ENCODE results near the gene ANO5.
"Not testable (repeated sequence)": the region's sequence is repeated elsewhere in the genome, so short reads cannot be mapped to it uniquely, and the experiment has no call there.

ANO5 gene

DNA sequence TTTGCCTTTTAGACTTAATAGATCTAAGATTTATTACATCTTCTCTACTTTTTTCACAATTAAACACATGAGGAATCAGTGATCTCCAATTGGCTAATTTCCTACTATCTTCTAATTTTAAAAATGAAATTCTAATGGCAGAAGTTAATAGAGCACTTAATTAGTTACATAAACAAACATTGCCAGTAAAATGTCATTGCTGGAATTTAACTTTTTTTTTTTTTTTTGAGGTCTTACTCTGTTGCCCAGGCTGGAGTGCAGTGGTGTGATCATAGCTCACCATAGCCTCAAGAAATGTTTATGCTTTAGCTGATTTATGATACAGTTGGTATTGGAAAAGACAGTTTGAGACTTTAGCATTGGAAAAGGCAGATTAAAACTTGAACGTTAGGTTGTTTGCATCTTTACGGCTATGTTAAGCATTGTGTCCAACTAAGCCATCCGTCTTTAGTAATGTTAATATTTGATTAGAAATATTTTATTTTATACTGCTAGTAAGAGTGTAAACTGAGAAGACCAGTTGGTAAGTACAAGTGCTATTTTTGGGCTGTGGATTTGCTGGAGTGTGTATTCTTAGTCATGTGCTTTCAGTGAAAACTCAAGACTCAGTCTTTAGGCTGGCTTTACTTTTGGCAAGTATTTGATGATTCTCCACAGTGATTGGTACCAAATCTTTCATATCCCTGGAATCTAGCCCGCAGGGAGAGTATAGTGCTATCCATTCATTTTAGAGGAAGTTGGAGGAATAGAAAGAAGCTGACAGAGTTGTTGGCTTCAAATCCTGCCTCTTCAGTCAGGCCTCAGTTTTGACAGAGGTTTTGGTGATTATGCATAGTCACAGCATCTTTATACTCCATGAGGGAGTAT lies 4.5 kb downstream of the ANO5 start:
- no peak for DNase-seq (ENCODE audit: low read depth in 2 of 2)

DNA sequence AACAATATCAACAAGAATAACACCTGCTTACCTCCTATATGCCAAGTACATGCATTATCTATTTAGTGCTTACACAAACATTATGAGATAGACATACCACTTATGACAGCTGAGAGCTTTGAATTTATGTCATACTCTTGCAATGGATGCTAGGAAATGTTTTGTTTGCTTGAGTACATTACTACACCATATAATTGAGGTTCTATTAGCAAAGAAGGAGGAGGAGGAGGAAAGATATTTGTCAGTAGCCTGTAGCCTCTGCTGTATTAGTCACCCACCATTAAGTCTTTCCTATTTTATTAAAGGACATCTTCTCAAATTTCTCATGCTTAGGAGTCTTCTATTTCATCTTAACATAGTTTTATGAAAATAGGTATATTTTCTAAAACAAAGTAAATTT lies 6.4 kb downstream of the ANO5 start:
- DNase-seq (ENCODE audit: low read depth in 2 of 2), result no peak

DNA sequence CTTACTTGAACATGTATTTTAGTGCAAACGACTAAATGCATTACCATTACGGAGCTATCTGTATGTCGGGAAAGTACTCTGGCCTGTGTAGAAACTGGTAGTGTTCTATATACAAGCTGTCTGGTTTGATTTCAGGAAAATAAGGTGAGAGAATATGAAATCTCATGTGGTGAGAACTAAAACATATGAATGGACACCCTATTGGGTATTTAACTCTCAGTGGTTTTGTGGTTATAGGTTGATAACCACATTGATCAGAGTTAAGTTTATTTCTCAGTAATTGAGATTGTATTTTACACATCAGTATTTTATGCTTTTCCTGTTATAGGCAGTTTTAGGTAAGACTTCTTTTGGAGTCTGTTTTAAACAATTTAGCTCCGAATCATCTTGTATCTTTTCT lies 10.4 kb downstream of the ANO5 start:
- no peak for DNase-seq (ENCODE audit: low read depth in 2 of 2)

DNA sequence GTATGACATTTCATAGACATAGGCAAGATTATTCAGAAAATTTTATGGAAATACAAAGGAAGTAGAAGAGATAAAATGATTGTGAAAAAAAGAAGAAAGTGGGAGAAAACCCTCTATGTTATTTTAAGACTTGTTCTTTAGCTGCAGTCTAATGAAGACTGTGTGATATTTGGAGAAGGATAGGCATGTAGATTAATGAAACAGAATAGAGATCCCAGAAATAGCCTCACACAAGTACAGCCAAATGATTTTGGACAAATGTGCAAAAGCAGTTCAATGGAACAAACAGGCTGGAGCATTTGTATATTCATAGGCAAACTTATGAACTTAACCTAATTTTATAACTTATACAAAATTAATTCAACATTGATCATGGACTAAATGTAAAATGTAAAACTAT lies 14.3 kb downstream of the ANO5 start:
- no peak for DNase-seq (ENCODE audit: low read depth in 2 of 2)

DNA sequence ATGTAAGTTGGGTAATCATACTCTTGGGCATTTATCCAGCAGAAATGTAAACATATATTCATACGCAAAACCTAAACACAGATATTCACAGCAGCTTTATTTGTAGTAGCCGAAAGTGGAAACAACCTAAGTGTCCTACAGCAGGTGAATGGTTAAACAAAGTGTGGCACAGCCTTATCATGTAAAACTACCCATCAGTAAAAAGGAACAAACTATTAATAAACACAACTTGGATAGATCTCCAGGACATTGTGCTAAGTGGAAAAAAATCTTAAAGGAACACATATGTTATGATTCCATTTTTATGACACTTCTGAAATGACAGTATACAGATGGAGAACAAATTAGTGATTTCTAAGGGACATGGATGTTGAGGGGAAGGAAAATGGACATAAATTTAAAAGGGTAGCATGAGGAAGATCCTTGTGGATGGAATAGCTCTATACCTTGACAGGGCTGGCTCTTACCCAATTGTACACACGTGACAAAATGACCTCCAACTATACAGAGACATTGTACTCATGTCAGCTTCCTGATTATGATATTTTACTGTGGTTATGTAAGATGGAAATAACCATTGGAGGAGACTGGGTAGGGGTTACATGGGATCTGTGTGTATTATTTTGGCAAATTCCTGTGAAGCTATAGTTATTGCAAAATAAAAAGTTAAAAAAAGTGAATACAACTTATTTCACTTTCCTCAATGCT lies 15.4 kb downstream of the ANO5 start:
- no peak for DNase-seq (ENCODE audit: low read depth in 2 of 2)

DNA sequence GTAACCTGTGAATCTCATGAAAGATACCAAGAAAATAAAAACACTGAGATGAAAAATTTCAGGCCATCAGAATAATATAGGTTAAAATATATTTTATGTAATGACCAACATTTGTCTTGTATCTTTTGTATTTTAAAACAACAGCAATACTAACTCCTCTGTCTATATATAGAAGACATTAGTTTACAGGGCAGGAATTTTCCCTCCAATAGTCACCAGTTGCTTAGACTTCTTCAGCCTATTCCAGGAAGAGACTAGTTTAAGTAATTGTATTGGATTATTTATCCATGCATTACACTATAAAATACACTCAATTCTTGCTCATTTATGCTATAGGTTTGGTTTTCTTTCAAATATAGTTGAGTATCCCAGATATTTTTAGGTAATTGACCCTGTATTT lies 24.1 kb downstream of the ANO5 start:
- no peak for DNase-seq (ENCODE audit: low read depth in 2 of 2)

DNA sequence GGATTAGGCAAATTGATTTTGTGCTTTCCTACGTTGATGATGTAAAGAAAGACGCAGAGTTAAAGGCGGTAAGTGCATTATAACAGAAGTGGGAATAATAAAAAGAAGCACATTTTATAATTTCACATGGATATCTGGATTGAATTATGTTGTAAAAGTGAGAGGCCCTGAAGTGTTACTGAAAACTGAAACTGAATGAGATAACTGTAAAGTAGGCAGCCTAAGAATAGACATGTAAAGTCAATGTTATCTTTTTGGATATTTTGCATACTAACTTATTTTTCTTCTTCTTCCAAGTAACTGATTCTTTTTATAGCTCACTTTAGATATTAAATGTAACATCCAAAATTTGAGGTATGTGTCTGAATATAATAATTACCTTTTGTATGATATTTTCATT lies 28.3 kb downstream of the ANO5 start:
- no peak for DNase-seq (ENCODE audit: low read depth in 2 of 2)

DNA sequence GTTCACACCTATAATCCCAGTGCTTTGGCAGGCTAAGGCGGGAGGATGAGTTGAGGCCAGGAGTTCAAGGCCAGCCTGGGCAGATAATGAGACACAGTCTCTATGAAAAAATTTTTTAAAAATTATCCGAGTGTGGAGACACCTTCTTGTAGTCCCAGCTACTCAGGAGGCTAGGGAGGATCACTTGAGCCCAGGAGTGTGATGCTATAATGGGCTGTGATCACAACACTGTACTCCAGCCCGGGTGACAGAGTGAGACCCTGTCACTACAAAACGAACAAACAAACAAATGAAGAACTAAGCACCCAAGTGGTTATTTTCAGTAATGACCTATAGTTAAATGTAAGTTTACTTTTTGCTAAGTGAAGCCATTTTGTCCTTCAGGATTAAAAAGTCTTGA lies 32.3 kb downstream of the ANO5 start:
- DNase-seq (ENCODE audit: low read depth in 2 of 2), result no peak

DNA sequence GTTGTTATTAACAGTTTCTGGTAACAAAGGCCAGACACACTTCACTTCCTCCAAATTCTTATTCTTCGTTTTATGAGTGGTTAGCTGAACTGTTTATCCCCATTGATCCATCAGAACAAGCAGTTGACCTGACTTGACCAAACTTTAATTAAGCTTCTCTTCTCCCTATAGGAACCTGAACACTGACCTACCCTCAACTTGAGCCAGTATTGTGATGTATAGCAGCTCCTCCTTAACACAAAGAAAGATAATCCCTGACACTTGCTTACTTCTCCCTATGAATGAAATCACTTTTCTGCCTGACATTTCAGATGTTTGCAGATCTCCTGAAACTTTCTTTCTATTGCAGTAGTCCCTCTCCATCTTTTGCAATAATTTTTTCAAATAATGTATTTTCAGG lies 41.9 kb downstream of the ANO5 start:
- no peak for DNase-seq (ENCODE audit: low read depth in 2 of 2)

DNA sequence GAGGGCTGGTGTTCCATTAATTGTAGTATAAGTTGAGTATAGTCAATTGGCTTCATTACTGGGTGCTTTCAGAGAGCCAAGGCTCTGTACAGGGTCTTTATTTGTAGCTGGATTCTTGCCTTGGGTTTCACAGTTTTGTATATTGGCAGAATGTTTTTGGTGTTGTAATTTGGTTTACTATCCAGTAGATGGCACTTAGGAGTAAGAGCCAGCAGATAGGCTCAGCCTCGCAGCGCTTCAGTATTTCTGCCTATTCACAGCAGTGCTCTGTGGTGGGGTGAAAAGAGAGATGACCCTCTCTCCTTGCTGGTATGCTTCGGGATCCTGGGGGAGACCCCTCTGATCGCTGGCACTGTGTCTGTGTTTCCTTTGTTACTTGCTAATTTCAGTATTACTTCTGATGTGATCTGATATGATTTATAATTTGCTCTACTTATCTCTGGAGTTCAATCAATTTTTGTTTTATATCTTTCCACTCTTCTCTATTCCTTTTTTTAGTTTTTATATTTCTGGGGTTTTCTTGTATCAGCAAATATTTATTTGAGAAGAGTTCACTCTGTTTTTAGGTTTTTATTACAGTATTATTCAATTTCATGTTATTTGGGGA lies 52.2 kb downstream of the ANO5 start:
- no peak for DNase-seq (ENCODE audit: low read depth in 2 of 2)

DNA sequence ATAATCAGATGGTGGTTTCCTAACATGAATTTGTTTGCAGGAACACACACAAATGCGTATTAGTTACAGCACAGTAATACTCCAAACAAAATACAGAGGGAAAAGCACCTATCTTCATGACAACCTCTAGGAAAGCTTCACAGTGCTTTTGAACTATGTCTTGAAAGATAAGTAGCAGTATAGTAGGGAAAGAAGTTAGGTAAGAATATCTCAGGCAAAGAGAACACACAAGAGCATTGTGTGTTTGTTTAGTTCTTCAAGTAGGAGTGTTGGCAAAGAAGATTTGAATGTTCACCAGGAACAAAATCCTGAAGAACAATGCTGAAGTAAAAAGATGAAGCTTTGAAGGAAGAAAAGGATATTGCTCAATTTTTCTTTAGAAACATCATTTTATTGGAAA lies 54.1 kb downstream of the ANO5 start:
- no peak for DNase-seq (ENCODE audit: low read depth in 2 of 2)

DNA sequence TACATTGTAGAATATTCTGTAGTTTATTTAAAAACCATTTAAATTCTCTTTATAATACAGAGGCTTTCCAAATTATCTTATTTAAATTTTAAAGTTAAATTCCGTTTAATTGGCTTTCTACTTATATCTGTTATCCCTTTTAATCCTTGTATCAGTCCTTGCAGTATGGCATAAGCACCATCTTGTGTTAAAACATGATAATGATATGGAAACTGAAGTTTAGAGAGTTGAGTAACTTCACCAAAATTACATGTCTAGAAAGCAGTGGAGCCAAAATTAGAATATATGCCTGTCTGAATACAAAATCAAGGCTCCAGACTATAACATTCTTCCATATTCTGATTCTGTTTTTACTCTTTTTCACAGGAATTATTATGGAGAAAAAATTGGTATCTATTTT lies 57.0 kb downstream of the ANO5 start:
- DNase-seq (ENCODE audit: low read depth in 2 of 2), result no peak

DNA sequence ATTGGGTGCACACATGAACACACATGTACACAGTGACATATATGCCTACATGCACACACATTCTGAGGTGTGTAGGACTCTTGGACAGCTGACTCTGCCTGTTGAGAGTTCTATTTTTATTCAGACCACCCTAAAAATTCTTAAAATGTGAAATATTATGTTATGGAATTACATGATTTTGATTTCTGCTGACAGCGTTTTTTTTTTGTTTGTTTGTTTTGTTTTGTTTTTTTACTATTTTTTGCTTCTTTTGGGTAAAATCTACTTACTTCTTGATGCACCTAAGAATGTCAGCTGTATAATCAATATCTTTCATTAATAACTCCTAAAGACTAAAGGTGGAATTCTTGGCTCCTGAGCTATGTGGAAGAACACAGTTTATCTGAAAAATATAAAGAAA lies 64.0 kb downstream of the ANO5 start:
- no peak for DNase-seq (ENCODE audit: low read depth in 2 of 2)

DNA sequence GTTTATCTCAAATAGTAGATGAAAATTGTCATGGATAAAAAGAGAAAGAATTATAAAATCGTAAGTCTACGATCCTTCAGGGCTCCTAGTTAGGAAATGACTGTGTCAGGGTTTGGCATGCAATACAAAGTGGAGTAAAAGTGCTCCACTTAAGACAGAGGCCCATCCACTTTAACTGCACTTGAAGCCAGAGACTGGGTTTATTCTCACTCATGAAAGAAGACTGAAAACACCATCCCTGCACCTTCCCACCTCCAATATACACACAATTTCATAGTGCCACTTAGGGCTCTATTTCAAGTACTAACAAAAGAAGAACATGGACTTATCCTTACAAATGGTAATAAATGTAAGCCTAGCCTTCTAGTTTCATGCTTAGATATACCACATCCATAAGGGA lies 70.7 kb downstream of the ANO5 start:
- no peak for DNase-seq (ENCODE audit: low read depth in 2 of 2)

DNA sequence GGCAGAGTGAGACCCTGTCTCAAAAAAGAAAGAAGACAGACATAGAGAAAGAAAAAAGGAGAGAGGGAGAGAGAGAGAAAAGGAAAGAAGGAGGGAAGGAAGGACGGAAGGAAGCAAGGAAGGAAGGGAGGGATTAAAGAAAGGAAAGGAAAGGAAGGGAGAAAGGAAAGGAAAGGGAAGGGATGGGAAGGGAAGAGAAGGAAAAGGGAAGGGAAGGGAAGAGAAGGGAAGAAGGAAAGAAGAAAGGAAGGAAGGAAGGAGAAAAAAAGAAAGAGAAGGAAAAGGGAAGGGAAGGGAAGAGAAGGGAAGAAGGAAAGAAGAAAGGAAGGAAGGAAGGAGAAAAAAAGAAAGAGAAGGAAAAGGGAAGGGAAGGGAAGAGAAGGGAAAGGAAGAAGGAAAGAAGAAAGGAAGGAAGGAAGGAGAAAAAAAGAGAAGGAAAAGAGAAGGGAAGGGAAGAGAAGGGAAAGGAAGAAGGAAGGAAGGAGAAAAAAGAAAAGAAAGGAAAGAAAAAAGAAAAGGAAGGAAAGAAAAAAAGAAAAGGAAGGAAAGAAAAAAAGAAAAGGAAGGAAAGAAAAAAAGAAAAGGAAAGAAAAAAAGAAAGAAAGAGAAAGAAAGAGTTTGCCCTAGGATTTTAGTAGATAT lies 76.2 kb downstream of the ANO5 start:
- not testable (repeated sequence) for DNase-seq (ENCODE audit: low read depth in 2 of 2)

DNA sequence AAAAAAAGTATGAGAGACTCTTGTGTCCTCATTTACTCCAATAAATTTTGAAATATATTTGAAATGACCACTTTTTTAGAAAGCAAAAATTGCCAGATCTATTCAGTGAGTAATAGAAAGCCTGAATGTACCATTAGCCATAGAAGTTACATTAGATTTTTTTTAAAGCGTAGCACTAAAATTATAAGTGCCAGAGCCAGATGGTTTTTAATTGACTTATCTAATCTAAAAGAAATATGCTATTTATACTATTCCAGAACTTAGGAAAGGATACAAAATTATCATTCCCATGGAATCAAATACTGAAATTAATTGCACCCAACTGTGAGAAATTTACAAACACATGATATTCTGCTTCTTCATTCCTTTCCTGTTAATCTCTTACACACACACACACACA lies 80.9 kb downstream of the ANO5 start:
- no peak for DNase-seq (ENCODE audit: low read depth in 2 of 2)

DNA sequence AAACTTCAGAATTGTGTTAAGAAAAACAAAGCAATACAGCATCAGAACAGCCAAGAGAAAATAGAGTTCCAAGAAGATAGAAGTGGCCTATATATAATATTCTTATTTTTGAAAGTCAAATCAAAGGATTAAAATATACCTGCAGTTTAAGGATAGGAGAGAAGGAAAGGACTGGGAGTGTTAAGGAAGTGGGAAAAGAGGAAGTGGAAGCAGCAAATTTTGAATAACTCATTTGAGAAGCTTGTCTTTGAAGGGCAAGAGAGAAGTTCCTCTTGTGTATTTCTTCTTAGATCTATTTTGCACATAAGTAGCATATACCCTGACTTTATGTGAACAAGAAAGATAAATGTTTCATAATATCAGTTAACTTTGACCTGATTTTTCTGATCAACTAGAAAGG lies 82.7 kb downstream of the ANO5 start:
- DNase-seq (ENCODE audit: low read depth in 2 of 2), result no peak

DNA sequence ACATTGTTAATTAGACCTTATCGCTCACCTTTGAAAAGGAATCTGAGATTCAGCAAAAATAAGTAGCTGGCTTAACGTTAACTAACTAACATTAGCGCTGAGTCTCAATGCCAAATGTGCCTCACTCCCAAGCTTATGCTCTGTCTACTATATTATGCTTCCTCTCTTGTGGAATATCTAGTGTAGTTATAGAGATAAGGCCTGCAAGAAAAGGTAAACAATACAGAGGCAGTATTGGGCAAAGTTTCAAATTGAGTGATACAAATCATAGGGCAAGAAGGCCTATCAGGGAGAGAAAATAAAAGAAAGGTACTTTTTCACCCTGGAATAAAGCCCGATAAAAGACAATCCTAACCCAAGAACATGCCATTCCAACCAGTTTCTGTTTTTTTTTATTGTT lies 83.7 kb downstream of the ANO5 start:
- DNase-seq (ENCODE audit: low read depth in 2 of 2), result no peak

DNA sequence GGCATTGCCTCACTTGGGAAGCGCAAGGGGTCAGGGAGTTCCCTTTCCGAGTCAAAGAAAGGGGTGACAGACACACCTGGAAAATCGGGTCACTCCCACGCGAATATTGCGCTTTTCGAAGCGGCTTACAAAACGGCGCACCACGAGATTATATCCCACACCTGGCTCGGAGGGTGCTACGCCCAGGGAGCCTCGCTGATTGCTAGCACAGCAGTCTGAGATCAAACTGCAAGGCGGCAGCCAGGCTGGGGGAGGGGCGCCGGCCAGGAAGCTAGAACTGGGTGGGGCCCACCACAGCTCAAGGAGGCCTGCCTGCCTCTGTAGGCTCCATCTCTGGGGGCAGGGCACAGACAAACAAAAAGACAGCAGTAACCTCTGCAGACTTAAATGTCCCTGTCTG lies 92.1 kb downstream of the ANO5 start:
- not testable (repeated sequence) for DNase-seq (ENCODE audit: low read depth in 2 of 2)

DNA sequence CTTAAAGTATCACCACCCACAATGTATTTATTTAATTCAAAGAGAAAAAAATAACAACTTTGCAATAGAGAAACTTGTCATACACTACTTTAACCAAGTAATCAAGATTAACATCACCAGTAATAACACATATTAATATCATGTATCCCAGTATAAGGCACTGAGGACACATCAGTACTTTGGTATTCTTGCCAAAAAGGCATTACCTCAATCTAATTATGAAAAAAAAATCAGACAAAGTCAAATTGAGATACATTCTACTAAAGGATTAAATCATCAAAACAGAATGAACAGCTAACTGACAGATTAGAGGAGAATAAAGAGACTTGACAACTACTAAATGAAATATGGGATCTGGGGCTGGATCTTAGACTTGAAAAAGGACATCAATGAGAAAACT lies 109.5 kb downstream of the ANO5 start:
- no peak for DNase-seq (ENCODE audit: low read depth in 2 of 2)

DNA sequence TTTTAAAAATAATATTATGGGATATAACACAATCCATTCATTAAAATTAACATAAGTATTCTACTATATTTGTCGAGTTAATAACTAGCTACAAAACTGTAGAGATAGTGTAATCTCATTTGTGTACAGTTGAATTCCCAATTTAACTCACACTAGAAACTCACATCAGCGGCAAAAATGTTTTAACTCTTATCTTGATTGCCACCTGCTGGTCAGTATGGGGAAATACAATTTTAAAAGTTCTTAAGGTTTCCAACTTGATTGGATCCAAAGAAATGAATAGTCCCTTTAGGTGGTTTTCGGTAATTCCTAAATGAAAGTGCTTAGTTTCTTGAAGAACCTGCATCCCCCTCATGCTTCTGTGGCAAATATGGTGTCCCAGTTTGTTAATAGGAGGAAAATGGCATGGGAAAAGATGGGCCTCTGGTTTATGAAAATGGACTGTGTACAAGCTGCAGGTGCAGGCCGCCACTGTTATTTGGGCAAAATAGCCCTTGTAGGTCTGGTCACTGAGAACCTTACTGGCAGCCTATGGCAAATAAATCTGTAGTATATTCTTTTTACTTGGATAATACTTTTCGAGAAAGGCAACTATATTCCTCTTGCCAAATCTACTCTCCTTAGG lies 111.6 kb downstream of the ANO5 start:
- no peak for DNase-seq (ENCODE audit: low read depth in 2 of 2)

DNA sequence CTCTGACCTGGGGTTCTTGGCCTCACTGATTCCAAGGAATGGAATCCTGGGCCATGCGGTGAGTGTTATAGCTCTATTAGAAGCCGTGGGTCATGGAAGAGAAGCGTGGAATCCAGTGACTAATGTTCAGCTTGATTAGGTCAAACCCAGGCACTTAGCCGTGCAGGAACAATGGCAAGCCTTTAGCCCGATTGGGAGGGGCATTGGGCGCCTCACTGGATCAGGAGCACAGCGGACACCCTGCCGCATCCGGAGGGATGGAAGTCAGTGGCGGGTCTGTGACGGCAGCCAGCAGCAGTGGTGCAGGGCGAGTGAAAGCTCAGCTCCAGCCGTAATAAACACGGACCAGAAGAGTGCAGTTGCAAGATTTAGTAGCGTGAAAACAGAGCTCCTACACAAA lies 124.8 kb downstream of the ANO5 start:
- no peak for DNase-seq (ENCODE audit: low read depth in 2 of 2)
